Liver (tissue), 9 donors: Measurements from ENCODE around the gene PYGB. TPM values are rescaled to one million over a fixed set of nuclear protein-coding genes. Genes with fewer than 3 reads are reported as not detected.

Source experiments
- DNase-seq: peaks from one replicate; pipeline ENCODE4 v3.0.0-alpha.2; 2017; ENCODE audit warnings: low spot score
- H3K27ac ChIP-seq, 2 donors: one replicate each; pipeline ENCODE4 v1.7.0; 2013; ENCODE audit warnings: inconsistent platforms in 2 of 2, low read length in 2 of 2, control low read depth in 1 of 2, low read depth in 1 of 2, mild to moderate bottlenecking in 1 of 2
- H3K27me3 ChIP-seq, 4 donors: one replicate each; pipeline versions ENCODE4 v1.6.1 to v1.7.0; 2013; ENCODE audit warnings: low read length in 3 of 4, inconsistent platforms in 1 of 4, mild to moderate bottlenecking in 1 of 4, moderate library complexity in 1 of 4; ENCODE audit not compliant: control insufficient read depth in 4 of 4, insufficient read depth in 4 of 4
- H3K36me3 ChIP-seq, 4 donors: one replicate each; pipeline versions ENCODE4 v1.6.1 to v1.7.0; 2013; ENCODE audit warnings: low read length in 3 of 4, mild to moderate bottlenecking in 3 of 4, low read depth in 1 of 4, moderate library complexity in 1 of 4; ENCODE audit not compliant: control insufficient read depth in 4 of 4, insufficient read depth in 3 of 4
- H3K4me1 ChIP-seq, 4 donors: one replicate each; pipeline versions ENCODE4 v1.6.1 to v1.7.0; 2013; ENCODE audit warnings: low read length in 3 of 4, mild to moderate bottlenecking in 3 of 4, moderate library complexity in 1 of 4; ENCODE audit not compliant: control insufficient read depth in 4 of 4, insufficient read depth in 4 of 4
- H3K4me3 ChIP-seq, 3 donors: one replicate each; pipeline versions ENCODE4 v1.6.1 to v1.7.0; 2013; ENCODE audit warnings: low read length in 3 of 3, control low read depth in 1 of 3, low read depth in 1 of 3, mild to moderate bottlenecking in 1 of 3
- H3K9ac ChIP-seq, 2 donors: one replicate each; pipeline ENCODE4 v1.7.0; 2013; ENCODE audit warnings: low read length in 2 of 2, mild to moderate bottlenecking in 2 of 2, moderate library complexity in 2 of 2, control low read depth in 1 of 2, low read depth in 1 of 2
- H3K9me3 ChIP-seq, 4 donors: one replicate each; pipeline versions ENCODE4 v1.6.1 to v1.7.0; 2013; ENCODE audit warnings: low read length in 3 of 4; ENCODE audit not compliant: control insufficient read depth in 4 of 4
- ATF3 ChIP-seq: IDR thresholded peaks from 2 replicates; pipeline ENCODE4 v1.6.1; 2016; ENCODE audit warnings: antibody characterized with exemption
- FOXA1 ChIP-seq: IDR thresholded peaks from 2 replicates; pipeline ENCODE4 v1.6.1; 2016; ENCODE audit warnings: antibody characterized with exemption
- FOXA2 ChIP-seq: IDR thresholded peaks from 2 replicates; pipeline ENCODE4 v1.6.1; 2016; ENCODE audit warnings: antibody characterized with exemption
- HNF4A ChIP-seq, 2 donors: conservative IDR thresholded peaks; 2 replicates each; pipeline ENCODE4 v1.6.1; 2016; ENCODE audit warnings: antibody characterized with exemption in 2 of 2, mild to moderate bottlenecking in 2 of 2
- HNF4G ChIP-seq: IDR thresholded peaks from 2 replicates; pipeline ENCODE4 v1.6.1; 2016; ENCODE audit warnings: antibody characterized with exemption
- JUND ChIP-seq, 2 donors: IDR thresholded peaks; 2 replicates each; pipeline ENCODE4 v1.6.1; 2016; ENCODE audit warnings: antibody characterized with exemption in 2 of 2
- RAD21 ChIP-seq, 2 donors: IDR thresholded peaks; 2 replicates each; pipeline ENCODE4 v1.6.1; 2016; ENCODE audit warnings: antibody characterized with exemption in 2 of 2, mild to moderate bottlenecking in 2 of 2
- RXRA ChIP-seq, 2 donors: IDR thresholded peaks; 2 replicates each; pipeline ENCODE4 v1.6.1; 2017 to 2018; ENCODE audit warnings: antibody characterized with exemption in 2 of 2, mild to moderate bottlenecking in 1 of 2
- SP1 ChIP-seq: IDR thresholded peaks from 2 replicates; pipeline ENCODE4 v1.6.1; 2018; ENCODE audit warnings: antibody characterized with exemption, mild to moderate bottlenecking
- YY1 ChIP-seq: IDR thresholded peaks from 2 replicates; pipeline ENCODE4 v1.6.1; 2016; ENCODE audit warnings: antibody characterized with exemption, mild to moderate bottlenecking
- WGBS: extraction: QIAGEN DNeasy Blood & Tissue Kit; methylation state at CpG from one replicate; pipeline ENCODE4 v1.1.7; 2013; 5-methylcytosine and 5-hydroxymethylcytosine counted together
- polyA plus RNA-seq, 2 donors: library from polyadenylated mRNA; stranded (reverse) in 1 of 2; unstranded in 1 of 2; fragments of 200-250 nt in 1 of 2; fragments of >200 nt in 1 of 2; fragmentation: Nextera tagmentation in 1 of 2; extraction: Ambion mirVana in 1 of 2; gene quantifications; one replicate each; pipeline versions ENCODE4 v1.2.1 to v1.2.3, GENCODE V29; 2013 to 2015
- total RNA-seq, 2 donors: library from RNA; depleted of rRNA; stranded (reverse); fragments of >200 nt; gene quantifications; one replicate each; pipeline ENCODE4 v1.2.3, GENCODE V29; 2014
- TF ChIP-seq, protein P1 (sequence below): fragments of 150-350 bp; IDR thresholded peaks from 2 replicates; pipeline ENCODE4 v1.5.1; 2017; ENCODE audit warnings: improper control_type of control experiment, low read depth, low read length; ENCODE audit not compliant: missing input control
- donor health status: healthy.
- donor health status: healthy.
- donor health status: healthy.
- donor health status: healthy.
- donor health status: healthy.

PYGB gene
- total and polyA plus RNA-seq, 4 donors, result 3.6 to 11.7 (median 9.8) TPM

GRCh38 chr20:25254986-25255680 lies 7.2 kb downstream of the PYGB start:
- Histone ChIP-seq H3K27me3 (no peaks in the 10 kb centered on the region), H3K4me3 (no peak overlapping the region), H3K9ac (no peak overlapping the region), H3K27ac (no peak overlapping the region), H3K36me3 (no peaks in the 10 kb centered on the region), H3K9me3 (no peaks in the 10 kb centered on the region), H3K4me1 (peaks cover 2 to 17% (median 4%) of the 10 kb centered on the region in 4 donors)
- TF ChIP-seq RXRA (IDR thresholded peaks at IDR 0.05), result no peak
- peak in 1 of 2 donors; percentile 56 for TF ChIP-seq JUND (IDR thresholded peaks at IDR 0.05)
- WGBS, result 87% methylated on average over 12 of the region's 12 CpGs
- DNase-seq, result no peak

GRCh38 chr20:25256226-25256859 lies 8.5 kb downstream of the PYGB start:
- 52% methylated on average over 5 of the region's 5 CpGs for WGBS
- Histone ChIP-seq H3K4me1 (peaks cover 2 to 17% (median 4%) of the 10 kb centered on the region in 4 donors), H3K9ac (no peak overlapping the region), H3K27me3 (no peaks in the 10 kb centered on the region), H3K36me3 (peaks cover 0 to 5% (median 0%) of the 10 kb centered on the region in 4 donors), H3K9me3 (no peaks in the 10 kb centered on the region), H3K4me3 (no peak overlapping the region), H3K27ac (peak overlapping the region; percentile 35 to 36)
- TF ChIP-seq FOXA1 (no peak), RXRA (IDR thresholded peaks at IDR 0.05) (peak in 1 of 2 donors; percentile 47), HNF4A (conservative IDR thresholded peaks at IDR 0.05) (peak in 1 of 2 donors; percentile 20), YY1 (peak; percentile 23)
- no peak for DNase-seq

DNA sequence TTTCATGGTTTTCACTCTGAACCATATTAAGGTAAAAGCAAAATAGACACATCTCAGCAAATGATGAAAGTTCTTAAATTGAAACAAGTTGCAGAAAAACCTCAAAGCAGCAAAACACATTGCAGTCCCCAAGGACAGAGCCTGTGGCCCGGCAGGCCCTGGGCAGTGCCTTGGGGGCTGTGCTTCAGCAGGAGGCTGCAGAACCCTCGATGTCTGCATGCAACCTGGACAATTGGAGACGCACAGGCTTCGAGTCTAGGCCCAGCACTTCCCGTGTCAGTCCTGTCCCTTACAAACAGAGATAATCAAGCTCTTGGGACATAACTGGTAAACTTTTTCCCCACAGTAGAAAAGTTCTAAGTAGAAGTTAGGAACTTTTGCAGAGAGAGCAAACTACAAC lies 9.2 kb downstream of the PYGB start:
- Histone ChIP-seq H3K27me3 (no peaks in the 10 kb centered on the region), H3K36me3 (peaks cover 0 to 5% (median 0%) of the 10 kb centered on the region in 4 donors), H3K4me3 (no peak overlapping the region), H3K9ac (no peak overlapping the region), H3K9me3 (no peaks in the 10 kb centered on the region), H3K4me1 (peaks cover 2 to 17% (median 4%) of the 10 kb centered on the region in 4 donors), H3K27ac (no peak overlapping the region)
- 96% methylated on average over 5 of the region's 5 CpGs for WGBS
- TF ChIP-seq, protein P1, sequence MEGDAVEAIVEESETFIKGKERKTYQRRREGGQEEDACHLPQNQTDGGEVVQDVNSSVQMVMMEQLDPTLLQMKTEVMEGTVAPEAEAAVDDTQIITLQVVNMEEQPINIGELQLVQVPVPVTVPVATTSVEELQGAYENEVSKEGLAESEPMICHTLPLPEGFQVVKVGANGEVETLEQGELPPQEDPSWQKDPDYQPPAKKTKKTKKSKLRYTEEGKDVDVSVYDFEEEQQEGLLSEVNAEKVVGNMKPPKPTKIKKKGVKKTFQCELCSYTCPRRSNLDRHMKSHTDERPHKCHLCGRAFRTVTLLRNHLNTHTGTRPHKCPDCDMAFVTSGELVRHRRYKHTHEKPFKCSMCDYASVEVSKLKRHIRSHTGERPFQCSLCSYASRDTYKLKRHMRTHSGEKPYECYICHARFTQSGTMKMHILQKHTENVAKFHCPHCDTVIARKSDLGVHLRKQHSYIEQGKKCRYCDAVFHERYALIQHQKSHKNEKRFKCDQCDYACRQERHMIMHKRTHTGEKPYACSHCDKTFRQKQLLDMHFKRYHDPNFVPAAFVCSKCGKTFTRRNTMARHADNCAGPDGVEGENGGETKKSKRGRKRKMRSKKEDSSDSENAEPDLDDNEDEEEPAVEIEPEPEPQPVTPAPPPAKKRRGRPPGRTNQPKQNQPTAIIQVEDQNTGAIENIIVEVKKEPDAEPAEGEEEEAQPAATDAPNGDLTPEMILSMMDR, result no peak
- TF ChIP-seq HNF4G, result no peak
- no peak for TF ChIP-seq RAD21 (IDR thresholded peaks at IDR 0.05)
- no peak for TF ChIP-seq RXRA (IDR thresholded peaks at IDR 0.05)
- no peak for TF ChIP-seq ATF3
- no peak for TF ChIP-seq SP1
- TF ChIP-seq FOXA2, result no peak
- DNase-seq, result no peak
